NCI-H774 (cell line): ENCODE measurements around the gene PLA2G7.

ENCODE experiments used
- DNase-seq: peaks from one replicate; lab custom pipeline; 2025; lab: John Stamatoyannopoulos, UW

Gene PLA2G7

DNA sequence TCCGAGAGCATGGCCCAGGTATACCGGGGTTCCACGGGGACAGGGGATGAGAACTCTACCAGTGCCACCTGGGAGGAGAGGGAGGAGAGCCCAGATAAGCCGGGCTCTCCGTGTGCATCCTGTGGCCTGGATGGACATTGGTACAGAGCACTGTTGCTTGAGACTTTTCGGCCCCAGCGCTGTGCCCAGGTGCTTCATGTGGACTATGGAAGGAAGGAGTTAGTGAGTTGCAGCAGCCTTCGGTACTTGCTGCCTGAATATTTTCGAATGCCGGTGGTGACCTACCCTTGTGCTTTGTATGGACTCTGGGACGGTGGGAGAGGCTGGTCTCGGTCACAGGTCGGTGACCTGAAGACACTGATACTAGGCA is 46.2 kb downstream of the PLA2G7 start:
- DNase-seq = no peak

DNA sequence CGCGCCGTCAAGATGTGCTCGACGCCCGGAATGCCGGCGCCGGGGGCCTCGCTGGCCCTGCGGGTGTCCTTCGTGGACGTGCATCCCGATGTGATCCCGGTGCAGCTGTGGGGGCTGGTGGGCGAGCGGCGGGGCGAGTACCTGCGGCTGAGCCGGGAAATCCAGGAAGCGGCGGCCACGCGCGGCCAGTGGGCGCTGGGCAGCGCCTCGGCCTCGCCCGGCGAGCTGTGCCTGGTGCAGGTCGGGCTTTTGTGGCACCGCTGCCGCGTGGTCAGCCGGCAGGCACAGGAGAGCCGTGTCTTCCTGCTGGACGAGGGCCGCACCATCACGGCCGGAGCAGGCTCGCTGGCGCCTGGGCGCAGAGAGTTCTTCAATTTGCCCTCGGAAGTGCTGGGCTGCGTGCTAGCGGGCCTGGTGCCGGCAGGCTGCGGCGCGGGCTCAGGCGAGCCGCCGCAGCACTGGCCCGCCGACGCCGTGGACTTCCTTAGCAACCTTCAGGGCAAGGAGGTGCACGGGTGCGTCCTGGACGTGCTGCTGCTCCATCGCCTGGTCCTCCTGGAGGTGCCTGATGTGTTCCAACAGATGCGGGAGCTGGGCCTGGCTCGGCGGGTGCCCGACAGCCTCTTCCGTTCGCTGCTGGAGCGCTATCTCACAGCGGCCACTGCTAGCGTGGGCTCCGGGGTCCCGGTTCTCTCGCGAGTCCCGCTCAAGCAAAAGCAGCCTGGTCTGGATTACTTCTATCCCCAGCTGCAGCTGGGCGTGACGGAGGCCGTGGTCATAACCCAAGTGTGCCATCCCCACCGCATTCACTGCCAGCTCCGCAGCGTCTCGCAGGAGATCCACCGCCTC is 46.8 kb downstream of the PLA2G7 start:
- DNase-seq = no peak

DNA sequence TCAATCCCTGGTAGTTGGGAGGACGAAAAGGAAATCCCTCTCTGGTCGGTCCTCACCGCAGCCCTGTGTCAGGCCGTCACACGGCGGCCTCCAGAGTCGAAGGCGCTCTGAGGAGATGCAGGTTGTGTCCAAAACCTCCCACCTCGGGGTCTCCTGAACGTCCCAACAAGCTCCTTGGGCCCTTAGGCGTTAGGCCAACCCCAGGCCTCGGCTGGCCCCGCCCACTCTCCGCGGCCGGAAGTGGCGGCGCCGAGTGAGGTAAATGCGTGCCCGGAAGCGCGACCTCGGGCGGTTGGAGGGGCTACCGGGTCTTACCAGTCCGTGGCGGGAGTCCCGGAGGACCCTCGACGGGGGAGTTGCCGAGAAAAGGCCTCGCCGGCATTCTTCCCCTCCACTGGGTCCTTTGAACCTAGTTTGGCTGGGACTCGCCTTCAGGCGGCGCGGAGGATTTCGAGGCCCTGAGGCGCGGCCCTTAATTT is 47.5 kb downstream of the PLA2G7 start, which contains the start of gene TDRD6:
Gene TDRD6, plus strand, starts transcription at position 267 of the 479 bp plus-strand sequence. CDS start 244 bp downstream, outside the sequence.
- no peak for DNase-seq

DNA sequence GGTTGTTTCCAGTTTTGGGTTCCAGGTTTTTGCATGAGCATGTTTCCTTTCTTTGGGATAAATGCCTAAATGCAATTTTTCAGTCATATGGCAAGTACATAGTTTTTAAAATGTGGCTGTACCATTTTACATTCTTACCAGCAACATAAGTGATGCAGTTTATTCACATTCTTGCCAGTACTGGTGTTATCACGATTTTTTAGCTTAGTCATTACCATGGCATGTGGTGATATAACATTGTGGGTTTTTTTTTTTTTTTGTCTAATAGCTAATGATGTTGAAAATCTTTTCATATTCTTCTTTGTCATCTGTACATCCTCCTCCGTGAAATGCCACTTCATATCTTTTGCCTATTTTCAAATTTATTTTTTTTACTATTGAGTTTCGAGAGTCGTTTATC is 50.4 kb downstream of the PLA2G7 start:
- no peak for DNase-seq

DNA sequence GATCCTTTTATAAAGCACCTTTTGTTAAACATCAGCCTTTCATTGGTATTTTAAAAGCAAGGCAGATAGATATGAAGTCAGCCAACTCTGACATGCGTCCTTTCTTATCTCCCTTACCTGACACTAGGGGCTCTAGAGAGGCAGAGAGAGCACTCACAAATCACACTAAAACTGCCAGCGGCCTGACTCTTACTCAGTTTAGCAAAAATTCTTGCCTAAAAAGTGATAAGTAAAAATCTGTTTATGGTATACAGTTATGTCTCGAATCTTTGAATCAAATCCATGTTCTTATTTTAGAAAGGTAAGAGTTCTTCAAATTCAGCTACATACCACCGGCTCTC is 57.9 kb downstream of the PLA2G7 start:
- no peak for DNase-seq

DNA sequence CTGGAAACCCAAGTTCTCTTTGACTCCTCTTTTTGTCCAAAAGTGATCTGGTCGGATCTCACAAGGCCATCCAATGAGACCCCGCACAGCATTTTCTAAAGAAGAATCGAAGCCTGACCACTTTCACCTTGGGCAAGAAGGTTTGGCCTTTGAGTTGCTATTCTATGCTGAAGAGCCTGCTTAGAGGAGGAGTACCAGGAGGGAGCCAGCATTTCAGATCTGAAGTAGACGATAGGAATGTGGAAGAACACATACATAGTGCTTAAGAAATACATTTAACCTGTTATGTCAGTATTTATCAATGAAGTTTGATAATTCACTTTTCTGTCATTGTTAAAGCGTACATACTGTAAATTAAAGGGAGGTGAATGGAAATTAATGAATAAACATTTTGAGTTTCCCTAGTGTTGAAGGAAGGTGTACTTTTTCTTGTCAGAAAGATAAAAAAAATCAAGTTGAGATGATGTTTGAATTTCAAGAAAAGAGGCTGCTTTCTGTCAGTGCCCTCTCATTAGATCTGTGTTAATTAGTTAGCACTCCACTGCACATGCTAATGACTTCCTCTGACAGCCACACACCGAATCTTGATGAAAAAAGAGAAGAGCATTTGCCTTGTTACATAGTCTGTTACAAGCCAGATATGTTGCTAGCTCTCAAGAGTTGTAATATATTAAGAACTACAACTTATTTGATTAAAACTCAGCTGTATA is 58.4 kb downstream of the PLA2G7 start:
- no peak for DNase-seq

DNA sequence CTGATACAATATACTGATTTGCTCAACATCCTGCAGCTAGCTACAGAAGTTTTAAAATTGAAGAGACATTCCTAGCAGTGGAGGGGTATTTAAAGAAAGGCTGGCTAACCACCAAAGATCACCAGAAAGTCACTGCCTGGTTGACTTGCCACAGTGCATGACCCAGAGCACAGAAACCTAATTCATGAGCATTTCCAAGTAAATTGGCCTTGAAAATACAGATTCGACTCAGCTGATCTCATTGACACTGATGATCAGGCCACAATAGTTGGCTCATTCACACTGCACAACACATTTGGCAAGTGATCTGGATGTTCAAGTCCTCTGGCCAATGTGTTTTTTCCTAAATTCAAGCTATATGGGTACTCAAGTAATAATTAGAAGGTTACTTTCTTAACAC is 60.8 kb downstream of the PLA2G7 start:
- no peak for DNase-seq

DNA sequence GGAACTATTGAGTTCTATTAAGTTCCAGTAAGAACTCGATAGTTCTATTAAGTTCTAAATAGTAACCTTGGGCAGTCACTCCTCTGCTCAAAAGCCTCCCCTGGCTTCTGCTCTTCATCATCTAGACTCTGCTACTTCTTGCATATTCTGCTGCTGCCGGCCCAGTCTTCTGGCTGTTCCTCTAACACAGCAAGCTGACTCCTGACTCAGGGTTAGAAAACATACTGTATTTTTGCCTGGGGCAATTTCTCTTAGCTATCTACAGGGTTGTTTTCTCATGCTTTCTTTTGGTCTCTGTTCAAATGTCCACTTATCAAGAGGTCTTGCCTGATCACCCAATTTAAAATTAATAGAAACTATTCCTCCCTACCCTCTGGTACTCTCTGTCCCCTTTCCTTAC is 67.8 kb downstream of the PLA2G7 start:
- no peak for DNase-seq

DNA sequence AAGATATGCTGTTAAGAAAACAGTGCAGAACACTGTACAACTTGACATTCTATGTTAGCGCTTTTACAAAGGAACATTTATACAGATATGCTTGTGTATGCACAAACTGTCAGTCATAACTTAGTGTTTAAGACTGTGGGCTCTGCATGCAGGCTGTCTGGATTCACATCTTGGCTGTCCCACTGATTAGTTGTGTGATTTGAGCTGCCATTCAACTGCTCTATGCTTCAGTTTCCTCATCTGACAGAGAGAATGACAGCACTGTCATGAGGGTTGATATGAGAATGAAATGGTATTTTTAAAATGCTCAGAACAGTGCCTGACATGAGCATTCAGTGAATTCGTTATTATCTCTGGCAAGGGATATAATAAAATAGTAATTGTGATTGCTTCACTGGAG is 73.7 kb downstream of the PLA2G7 start:
- DNase-seq = no peak

DNA sequence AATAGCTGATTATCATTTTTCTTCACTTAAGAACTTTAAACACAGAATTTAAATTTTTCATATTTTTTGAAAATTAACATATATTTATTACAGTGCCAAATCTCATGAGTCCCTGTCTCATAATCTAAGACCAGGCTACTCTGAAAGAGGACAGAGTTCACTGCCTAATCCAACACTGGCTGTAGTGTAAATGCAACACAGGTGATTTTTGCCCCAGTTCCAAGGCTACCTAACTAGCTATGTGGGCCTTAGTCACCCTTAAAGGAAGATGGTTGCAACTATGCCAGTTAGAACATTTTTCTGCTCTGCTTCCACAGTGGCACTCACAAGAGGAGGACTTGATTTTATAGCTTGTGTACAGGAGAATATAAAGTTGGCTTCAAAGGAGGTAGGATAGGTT is 77.5 kb downstream of the PLA2G7 start:
- DNase-seq = no peak

DNA sequence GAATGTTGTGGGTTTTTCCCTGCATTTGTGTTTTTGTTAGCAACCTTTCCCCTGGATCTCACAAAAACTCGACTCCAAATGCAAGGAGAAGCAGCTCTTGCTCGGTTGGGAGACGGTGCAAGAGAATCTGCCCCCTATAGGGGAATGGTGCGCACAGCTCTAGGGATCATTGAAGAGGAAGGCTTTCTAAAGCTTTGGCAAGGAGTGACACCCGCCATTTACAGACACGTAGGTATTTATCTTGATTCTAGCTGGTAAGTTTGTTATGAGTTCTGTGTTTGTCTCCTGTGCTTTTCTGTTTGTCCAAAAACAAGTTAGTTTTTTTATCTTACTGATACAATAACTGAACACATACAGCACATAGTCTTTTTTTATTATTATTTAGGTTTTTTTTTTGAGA is 79.4 kb downstream of the PLA2G7 start:
- no peak for DNase-seq
